ENCODE data around the gene TXN2. TPM values are rescaled to one million over a fixed set of nuclear protein-coding genes. Genes with fewer than 3 reads are reported as not detected.

TXN2 gene
- total RNA-seq, 2 experiments from 2014 or later: 26.4 to 26.5 TPM

GRCh38 chr22:36433318-36434231, 47.9 kb downstream of the TXN2 start:
- ChIA-PET CTCF (interaction anchor here (1.3 kb wide), 1 partner anchor 53 kb away, joined by 3 read pairs; no protein-coding TSS in a partner anchor), POLR2A (no interaction called here)
- Mint-ChIP-seq H3K27me3 (no peaks in the 10 kb centered on the region), H3K4me3 (no peak overlapping the region), H3K9me3 (no peaks in the 10 kb centered on the region), H3K4me1 (ENCODE audit: low read depth) (peaks cover 25% of the 10 kb centered on the region), H3K27ac (peak overlapping the region; percentile 36), H3K36me3 (ENCODE audit: low read depth) (no peaks in the 10 kb centered on the region)
- Histone ChIP-seq H3K4me1 (ENCODE audit: insufficient read depth, low read length) (peaks cover 30% of the 10 kb centered on the region), H3K36me3 (ENCODE audit: insufficient read depth, low read length) (no peaks in the 10 kb centered on the region), H3K27me3 (ENCODE audit: control insufficient read depth in 1 of 2, insufficient read depth in 2 of 2, low read length in 2 of 2) (no peaks in the 10 kb centered on the region), H3K9me3 (ENCODE audit: control insufficient read depth in 1 of 2, insufficient read depth in 1 of 2, low read length in 2 of 2) (no peaks in the 10 kb centered on the region), H3K27ac (ENCODE audit: low read depth in 1 of 2, low read length in 2 of 2) (no peak overlapping the region), H3K4me3 (ENCODE audit: low read length) (no peak overlapping the region)
- intact Hi-C loops (cut with DNase I, micrococcal nuclease): loop anchor here in 1 of 2 experiments (2.0 kb wide), 1 partner anchor 37 kb away; no protein-coding TSS in a partner anchor
- ATAC-seq (ENCODE audit: poor library complexity): no peak
- DNase-seq: no peak
- TF ChIP-seq, protein P1, sequence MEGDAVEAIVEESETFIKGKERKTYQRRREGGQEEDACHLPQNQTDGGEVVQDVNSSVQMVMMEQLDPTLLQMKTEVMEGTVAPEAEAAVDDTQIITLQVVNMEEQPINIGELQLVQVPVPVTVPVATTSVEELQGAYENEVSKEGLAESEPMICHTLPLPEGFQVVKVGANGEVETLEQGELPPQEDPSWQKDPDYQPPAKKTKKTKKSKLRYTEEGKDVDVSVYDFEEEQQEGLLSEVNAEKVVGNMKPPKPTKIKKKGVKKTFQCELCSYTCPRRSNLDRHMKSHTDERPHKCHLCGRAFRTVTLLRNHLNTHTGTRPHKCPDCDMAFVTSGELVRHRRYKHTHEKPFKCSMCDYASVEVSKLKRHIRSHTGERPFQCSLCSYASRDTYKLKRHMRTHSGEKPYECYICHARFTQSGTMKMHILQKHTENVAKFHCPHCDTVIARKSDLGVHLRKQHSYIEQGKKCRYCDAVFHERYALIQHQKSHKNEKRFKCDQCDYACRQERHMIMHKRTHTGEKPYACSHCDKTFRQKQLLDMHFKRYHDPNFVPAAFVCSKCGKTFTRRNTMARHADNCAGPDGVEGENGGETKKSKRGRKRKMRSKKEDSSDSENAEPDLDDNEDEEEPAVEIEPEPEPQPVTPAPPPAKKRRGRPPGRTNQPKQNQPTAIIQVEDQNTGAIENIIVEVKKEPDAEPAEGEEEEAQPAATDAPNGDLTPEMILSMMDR (IDR thresholded peaks at IDR 0.05): no peak

DNA sequence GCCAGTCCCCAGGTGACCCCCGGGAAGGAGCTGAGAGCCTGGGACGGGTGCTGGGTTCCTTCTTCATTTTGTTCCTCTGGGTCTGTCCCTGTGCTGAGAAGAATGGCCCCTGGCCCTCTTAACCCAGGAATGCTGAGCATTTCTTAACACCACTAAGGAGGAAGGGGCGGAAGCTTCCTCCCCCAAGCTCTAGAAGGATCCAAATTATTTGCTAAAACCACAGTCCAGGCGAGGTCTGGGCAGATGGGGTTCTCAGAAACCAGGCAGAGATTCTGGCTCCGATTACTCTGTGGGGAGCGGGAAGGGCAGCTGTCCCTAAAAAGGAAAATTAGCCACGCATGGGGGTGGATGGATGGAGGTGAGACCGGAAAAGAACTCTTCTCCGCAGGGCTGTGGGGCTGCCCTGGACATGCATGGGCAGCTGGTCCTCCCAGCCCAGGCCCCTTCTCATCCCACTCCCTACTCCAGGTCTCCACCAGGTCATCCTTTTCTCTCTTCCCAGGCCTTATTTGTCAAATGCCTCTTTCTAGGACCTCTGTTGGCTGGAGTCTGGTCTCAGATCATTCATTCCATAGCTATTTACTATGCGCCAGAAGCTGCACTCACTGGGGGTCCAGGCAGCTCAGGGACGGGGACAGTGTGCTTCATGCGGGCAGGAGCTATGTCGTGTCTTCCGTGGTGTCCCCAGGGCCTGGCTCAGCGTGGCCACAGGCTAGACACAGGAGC, 48.7 kb downstream of the TXN2 start:
- CTCF ChIA-PET: interaction anchor here (1.2 to 1.3 kb wide), 2 partner anchors 27 to 54 kb away, joined by 3 read pairs; no protein-coding TSS in a partner anchor
- H3K36me3 Mint-ChIP-seq (ENCODE audit: low read depth): no peaks in the 10 kb centered on the region
- POLR2A ChIA-PET: interaction anchor here (0.6 kb wide), 1 partner anchor 748 kb away, joined by 3 read pairs; no protein-coding TSS in a partner anchor
- H3K9me3 Mint-ChIP-seq: no peaks in the 10 kb centered on the region
- Histone ChIP-seq H3K4me3 (ENCODE audit: low read length) (no peak overlapping the region), H3K9me3 (ENCODE audit: control insufficient read depth in 1 of 2, insufficient read depth in 1 of 2, low read length in 2 of 2) (no peaks in the 10 kb centered on the region), H3K27ac (ENCODE audit: low read depth in 1 of 2, low read length in 2 of 2) (no peak overlapping the region), H3K4me1 (ENCODE audit: insufficient read depth, low read length) (peaks cover 29% of the 10 kb centered on the region), H3K36me3 (ENCODE audit: insufficient read depth, low read length) (no peaks in the 10 kb centered on the region), H3K27me3 (ENCODE audit: control insufficient read depth in 1 of 2, insufficient read depth in 2 of 2, low read length in 2 of 2) (no peaks in the 10 kb centered on the region)
- no peak overlapping the region for H3K4me3 Mint-ChIP-seq
- peak overlapping the region; percentile 36 for H3K27ac Mint-ChIP-seq
- no peaks in the 10 kb centered on the region for H3K27me3 Mint-ChIP-seq
- peaks cover 25% of the 10 kb centered on the region for H3K4me1 Mint-ChIP-seq (ENCODE audit: low read depth)
- intact Hi-C loops (cut with DNase I, micrococcal nuclease): no loop called here
- no peak for ATAC-seq (ENCODE audit: poor library complexity)
- TF ChIP-seq, protein P1 (IDR thresholded peaks at IDR 0.05): no peak
- no peak for DNase-seq

- Mint-ChIP-seq H3K36me3 (ENCODE audit: low read depth) (no peaks in the 10 kb centered on the region), H3K4me1 (ENCODE audit: low read depth) (peaks cover 25% of the 10 kb centered on the region), H3K9me3 (no peaks in the 10 kb centered on the region), H3K27ac (no peak overlapping the region), H3K27me3 (no peaks in the 10 kb centered on the region), H3K4me3 (no peak overlapping the region)
- DNase-seq (no peak), ATAC-seq (ENCODE audit: poor library complexity) (no peak)
- H3K4me1 ChIP-seq (ENCODE audit: insufficient read depth, low read length): peaks cover 22% of the 10 kb centered on the region
- TF ChIP-seq, protein P1 (IDR thresholded peaks at IDR 0.05): no peak
- POLR2A ChIA-PET: interaction anchor here (0.6 kb wide), 1 partner anchor 747 kb away, joined by 3 read pairs; no protein-coding TSS in a partner anchor
- H3K36me3 ChIP-seq (ENCODE audit: insufficient read depth, low read length): no peaks in the 10 kb centered on the region
- H3K4me3 ChIP-seq (ENCODE audit: low read length): no peak overlapping the region
- H3K9me3 ChIP-seq (ENCODE audit: control insufficient read depth in 1 of 2, insufficient read depth in 1 of 2, low read length in 2 of 2): no peaks in the 10 kb centered on the region
- no peak overlapping the region for H3K27ac ChIP-seq (ENCODE audit: low read depth in 1 of 2, low read length in 2 of 2)
- CTCF ChIA-PET: interaction anchor here (1.2 to 1.3 kb wide), 2 partner anchors 27 to 54 kb away, joined by 3 read pairs; no protein-coding TSS in a partner anchor
- intact Hi-C loops (cut with DNase I, micrococcal nuclease): no loop called here
- no peaks in the 10 kb centered on the region for H3K27me3 ChIP-seq (ENCODE audit: control insufficient read depth in 1 of 2, insufficient read depth in 2 of 2, low read length in 2 of 2)
These were observed 49.5 kb downstream of the TXN2 start for GRCh38 chr22:36431977-36432376.

Measured in CD4-positive, alpha-beta T cell (primary cell).